Spleen (tissue), 11 donors: ENCODE results near the gene TSPAN18. TPM values are rescaled to one million over a fixed set of nuclear protein-coding genes. Genes with fewer than 3 reads are reported as not detected.

Source experiments
- DNase-seq: peaks from one replicate; pipeline ENCODE4 v3.0.0-alpha.2; 2020
- H3K27ac ChIP-seq, 8 donors: fragments of 200-600 bp; sonication (generic) in 7 of 8; 1 replicate in 4 of 8; 2 replicates in 4 of 8; pipeline versions ENCODE4 v1.5.0 to v1.8.0; 2016 to 2021; ENCODE audit warnings: inconsistent platforms in 4 of 8, mild to moderate bottlenecking in 4 of 8, moderate library complexity in 1 of 8
- H3K27me3 ChIP-seq, 7 donors: fragments of 200-600 bp; sonication (generic) in 6 of 7; replicated peaks in 1 of 7; 1 replicate in 4 of 7; 2 replicates in 3 of 7; pipeline versions ENCODE4 v1.5.0 to v1.8.0; 2016 to 2021; ENCODE audit warnings: inconsistent platforms in 3 of 7, mild to moderate bottlenecking in 1 of 7
- H3K36me3 ChIP-seq, 6 donors: fragments of 200-600 bp; sonication (generic) in 5 of 6; 1 replicate in 4 of 6; 2 replicates in 2 of 6; pipeline versions ENCODE4 v1.5.0 to v1.8.0; 2016 to 2021; ENCODE audit warnings: inconsistent platforms in 2 of 6
- H3K4me1 ChIP-seq, 6 donors: fragments of 200-600 bp; sonication (generic) in 5 of 6; 1 replicate in 3 of 6; 2 replicates in 3 of 6; pipeline versions ENCODE4 v1.5.0 to v1.8.0; 2016 to 2021; ENCODE audit warnings: inconsistent platforms in 3 of 6
- H3K4me3 ChIP-seq, 8 donors: fragments of 200-600 bp; sonication (generic) in 7 of 8; 1 replicate in 4 of 8; 2 replicates in 4 of 8; pipeline versions ENCODE4 v1.5.0 to v1.8.0; 2016 to 2021; ENCODE audit warnings: inconsistent platforms in 4 of 8, mild to moderate bottlenecking in 4 of 8, moderate library complexity in 2 of 8
- H3K9me3 ChIP-seq, 8 donors: fragments of 200-600 bp; sonication (generic) in 7 of 8; 1 replicate in 4 of 8; 2 replicates in 4 of 8; pipeline versions ENCODE4 v1.5.0 to v1.8.0; 2016 to 2021; ENCODE audit warnings: inconsistent platforms in 4 of 8
- CTCF ChIP-seq, 11 experiments: fragments of 200-600 bp in 7 of 11; fragments of 450-650 bp in 4 of 11; sonication (generic) in 4 of 11; IDR thresholded peaks in 8 of 11; conservative IDR thresholded peaks in 3 of 11; 1 replicate in 7 of 11; 2 replicates in 4 of 11; pipeline versions ENCODE4 v1.4.0 to v1.8.0; 2016 to 2021; ENCODE audit warnings: antibody characterized with exemption in 11 of 11, inconsistent platforms in 4 of 11, mild to moderate bottlenecking in 1 of 11
- POLR2A ChIP-seq, 3 donors: fragments of 450-650 bp; IDR thresholded peaks; one replicate each; pipeline ENCODE4 v1.5.1; 2017; ENCODE audit warnings: antibody characterized with exemption in 3 of 3, mild to moderate bottlenecking in 1 of 3
- POLR2AphosphoS5 ChIP-seq, 3 donors: sonication (generic); formaldehyde crosslinking; IDR thresholded peaks; one replicate each; pipeline ENCODE4 v1.5.1; 2017; ENCODE audit warnings: antibody characterized with exemption in 3 of 3
- WGBS, 5 donors: extraction: QIAGEN DNeasy Blood & Tissue Kit in 3 of 5; methylation state at CpG; one replicate each; pipeline versions ENCODE4 v1.1.5 to v1.1.7; 2013 to 2018; 5-methylcytosine and 5-hydroxymethylcytosine counted together
- intact Hi-C: fragments of 100-400 bp; cut with DNase I; formaldehyde crosslinking; loops from one replicate; pipeline ENCODE4 v1.15.0; 2023; ENCODE audit warnings: low total_unique reads
- polyA plus RNA-seq, 3 donors: library from polyadenylated mRNA; stranded (reverse); fragments of 200-250 nt; gene quantifications; one replicate each; pipeline ENCODE4 v1.2.1, GENCODE V29; 2013
- total RNA-seq, 7 donors: library from RNA; depleted of rRNA in 3 of 7; stranded (reverse); fragments of >200 nt in 3 of 7; fragmentation: NEBNext Ultra II Directional in 4 of 7; extraction: Animal tissue kit (Norgen Biotek cat#: 25700) in 4 of 7; gene quantifications; one replicate each; pipeline versions ENCODE4 v1.1.0 to v1.2.1, GENCODE V29; 2016 to 2021
- donor health status: healthy with polysubstance abuse.
- donor health status: DM: no; HTN: no; CAD: no; lungs with moderate emphysema.
- donor health status: DM: no; HTN: no; CAD: no.
- donor health status: Bipolar disorder and iron deficiency.
- donor health status: healthy.
- donor health status: DM: no; HTN: no; CAD: no.
- donor health status: DM: yes; HTN: yes; CAD: no.

TSPAN18 gene
- total and polyA plus RNA-seq, 10 donors = 2.1 to 47.5 (median 21.3) TPM

- Histone ChIP-seq H3K4me3 (no peak overlapping the region), H3K4me1 (peaks cover 7 to 38% (median 26%) of the 10 kb centered on the region in 6 donors), H3K27me3 (peaks cover 0 to 28% (median 8%) of the 10 kb centered on the region in 7 donors), H3K36me3 (no peaks in the 10 kb centered on the region), H3K9me3 (no peaks in the 10 kb centered on the region), H3K27ac (peak overlapping the region in 1 of 8 donors; percentile 14)
- 86 to 94% (median 90%) methylated on average over 5 of the region's 5 CpGs for WGBS, 5 donors
- no peak for DNase-seq
- TF ChIP-seq POLR2AphosphoS5 (IDR thresholded peaks at IDR 0.05) (no peak), POLR2A (IDR thresholded peaks at IDR 0.05) (no peak), CTCF (IDR thresholded peaks at IDR 0.05 in 8 of 11, conservative IDR thresholded peaks at IDR 0.05 in 3 of 11) (no peak)
- intact Hi-C loops = no loop called here
These were observed 5.8 kb downstream of the TSPAN18 start for GRCh38 chr11:44732564-44732963.

- intact Hi-C loops = no loop called here
- Histone ChIP-seq H3K27me3 (peaks cover 0 to 18% (median 0%) of the 10 kb centered on the region in 7 donors), H3K36me3 (no peaks in the 10 kb centered on the region), H3K4me1 (peaks cover 0 to 26% (median 13%) of the 10 kb centered on the region in 6 donors), H3K9me3 (no peaks in the 10 kb centered on the region), H3K27ac (no peak overlapping the region), H3K4me3 (no peak overlapping the region)
- TF ChIP-seq CTCF (IDR thresholded peaks at IDR 0.05 in 8 of 11, conservative IDR thresholded peaks at IDR 0.05 in 3 of 11) (no peak), POLR2AphosphoS5 (IDR thresholded peaks at IDR 0.05) (no peak), POLR2A (IDR thresholded peaks at IDR 0.05) (no peak)
- WGBS, 5 donors = 84 to 97% (median 90%) methylated on average over 2 of the region's 2 CpGs
- no peak for DNase-seq
These were observed 7.1 kb downstream of the TSPAN18 start for GRCh38 chr11:44733877-44734276.

- H3K9me3 ChIP-seq = no peaks in the 10 kb centered on the region
- peaks cover 0 to 16% (median 6%) of the 10 kb centered on the region in 6 donors for H3K4me1 ChIP-seq
- no peak overlapping the region for H3K4me3 ChIP-seq
- intact Hi-C loops = no loop called here
- H3K36me3 ChIP-seq = no peaks in the 10 kb centered on the region
- peaks cover 0 to 13% (median 0%) of the 10 kb centered on the region in 7 donors for H3K27me3 ChIP-seq
- TF ChIP-seq POLR2A (IDR thresholded peaks at IDR 0.05) (no peak), CTCF (IDR thresholded peaks at IDR 0.05 in 8 of 11, conservative IDR thresholded peaks at IDR 0.05 in 3 of 11) (no peak), POLR2AphosphoS5 (IDR thresholded peaks at IDR 0.05) (no peak)
- no peak for DNase-seq
- 76 to 87% (median 84%) methylated on average over 7 of the region's 7 CpGs for WGBS, 5 donors
- no peak overlapping the region for H3K27ac ChIP-seq
These were observed 8.2 kb downstream of the TSPAN18 start for GRCh38 chr11:44734843-44735381.

- H3K36me3 ChIP-seq = no peaks in the 10 kb centered on the region
- no peak for DNase-seq
- WGBS, 5 donors = 91 to 99% (median 93%) methylated on average over 2 of the region's 2 CpGs
- H3K9me3 ChIP-seq = no peaks in the 10 kb centered on the region
- peaks cover 0 to 10% (median 0%) of the 10 kb centered on the region in 7 donors for H3K27me3 ChIP-seq
- peaks cover 0 to 11% (median 0%) of the 10 kb centered on the region in 6 donors for H3K4me1 ChIP-seq
- TF ChIP-seq POLR2A (IDR thresholded peaks at IDR 0.05) (no peak), CTCF (IDR thresholded peaks at IDR 0.05 in 8 of 11, conservative IDR thresholded peaks at IDR 0.05 in 3 of 11) (no peak), POLR2AphosphoS5 (IDR thresholded peaks at IDR 0.05) (no peak)
- H3K27ac ChIP-seq = no peak overlapping the region
- intact Hi-C loops = no loop called here
- no peak overlapping the region for H3K4me3 ChIP-seq
These were observed 10.0 kb downstream of the TSPAN18 start for GRCh38 chr11:44736791-44737190.
